A549 treated with DMSO at 1 μM for 4 hours (cell line): ENCODE data around the gene KPNA4. TPM values are rescaled to one million over a fixed set of nuclear protein-coding genes. Genes with fewer than 3 reads are reported as not detected.

Experiments used
- total RNA-seq: library from RNA; stranded (reverse); fragments of 200-300 nt; extraction: Qiagen RNA extraction; gene quantifications from 5 replicates; pipeline ENCODE4 v1.2.3, GENCODE V29; 2022; ENCODE audit warnings: low read depth

Gene KPNA4, protein sequence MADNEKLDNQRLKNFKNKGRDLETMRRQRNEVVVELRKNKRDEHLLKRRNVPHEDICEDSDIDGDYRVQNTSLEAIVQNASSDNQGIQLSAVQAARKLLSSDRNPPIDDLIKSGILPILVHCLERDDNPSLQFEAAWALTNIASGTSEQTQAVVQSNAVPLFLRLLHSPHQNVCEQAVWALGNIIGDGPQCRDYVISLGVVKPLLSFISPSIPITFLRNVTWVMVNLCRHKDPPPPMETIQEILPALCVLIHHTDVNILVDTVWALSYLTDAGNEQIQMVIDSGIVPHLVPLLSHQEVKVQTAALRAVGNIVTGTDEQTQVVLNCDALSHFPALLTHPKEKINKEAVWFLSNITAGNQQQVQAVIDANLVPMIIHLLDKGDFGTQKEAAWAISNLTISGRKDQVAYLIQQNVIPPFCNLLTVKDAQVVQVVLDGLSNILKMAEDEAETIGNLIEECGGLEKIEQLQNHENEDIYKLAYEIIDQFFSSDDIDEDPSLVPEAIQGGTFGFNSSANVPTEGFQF
- total RNA-seq = 27.5 to 39.4 TPM (median 35.1 TPM) in 5 replicates

DNA sequence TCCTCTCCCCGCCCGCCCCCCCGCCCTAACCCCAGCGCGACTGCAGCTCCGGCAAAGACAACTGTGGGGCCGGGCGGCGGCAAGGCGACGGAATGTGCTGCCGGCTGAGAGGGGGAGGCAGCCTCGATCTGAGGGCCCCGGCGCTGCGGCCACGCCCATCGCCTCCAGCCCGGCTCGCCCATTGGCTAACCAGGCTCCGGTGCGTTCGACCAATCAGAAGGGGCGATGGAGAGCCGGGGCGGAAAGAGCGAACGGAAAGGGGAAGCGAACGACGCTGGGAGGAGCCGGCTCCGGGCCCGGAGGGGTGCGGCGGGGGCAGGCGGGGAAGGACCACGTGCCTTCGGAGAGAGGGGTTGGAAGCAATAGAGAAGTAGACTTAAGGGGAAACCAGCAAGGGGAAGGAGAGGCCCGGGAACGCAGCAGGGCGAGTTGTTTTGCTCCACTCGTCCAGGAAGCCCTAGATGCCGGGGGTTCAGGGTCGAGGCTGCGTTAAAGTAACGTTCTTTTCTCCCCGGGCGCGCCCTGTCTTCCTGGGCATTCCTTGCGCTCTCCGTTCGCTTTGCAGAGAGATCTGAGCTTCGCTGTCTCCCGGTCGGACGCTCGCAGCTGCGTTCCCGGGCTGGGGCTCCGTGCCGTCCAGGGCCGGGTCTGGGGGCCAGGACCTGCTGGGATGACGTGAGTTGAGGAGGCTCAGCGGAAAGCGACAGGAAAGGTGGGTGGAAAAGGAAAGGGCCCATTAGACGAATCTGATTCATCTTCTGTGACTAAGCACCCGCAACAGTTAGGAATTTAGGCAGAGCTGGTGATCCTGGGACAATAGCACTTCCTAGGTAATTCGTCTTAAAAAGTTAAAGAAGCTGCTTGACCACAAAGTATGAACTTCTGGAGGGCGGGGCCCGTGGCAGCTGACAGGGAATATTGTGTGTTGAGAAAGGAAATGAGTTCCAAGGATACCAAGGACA, at the start of gene KPNA4:
Gene KPNA4, minus strand, starts transcription at position 130 of the 962 bp plus-strand sequence. CDS start 289 bp downstream, outside the sequence.

DNA sequence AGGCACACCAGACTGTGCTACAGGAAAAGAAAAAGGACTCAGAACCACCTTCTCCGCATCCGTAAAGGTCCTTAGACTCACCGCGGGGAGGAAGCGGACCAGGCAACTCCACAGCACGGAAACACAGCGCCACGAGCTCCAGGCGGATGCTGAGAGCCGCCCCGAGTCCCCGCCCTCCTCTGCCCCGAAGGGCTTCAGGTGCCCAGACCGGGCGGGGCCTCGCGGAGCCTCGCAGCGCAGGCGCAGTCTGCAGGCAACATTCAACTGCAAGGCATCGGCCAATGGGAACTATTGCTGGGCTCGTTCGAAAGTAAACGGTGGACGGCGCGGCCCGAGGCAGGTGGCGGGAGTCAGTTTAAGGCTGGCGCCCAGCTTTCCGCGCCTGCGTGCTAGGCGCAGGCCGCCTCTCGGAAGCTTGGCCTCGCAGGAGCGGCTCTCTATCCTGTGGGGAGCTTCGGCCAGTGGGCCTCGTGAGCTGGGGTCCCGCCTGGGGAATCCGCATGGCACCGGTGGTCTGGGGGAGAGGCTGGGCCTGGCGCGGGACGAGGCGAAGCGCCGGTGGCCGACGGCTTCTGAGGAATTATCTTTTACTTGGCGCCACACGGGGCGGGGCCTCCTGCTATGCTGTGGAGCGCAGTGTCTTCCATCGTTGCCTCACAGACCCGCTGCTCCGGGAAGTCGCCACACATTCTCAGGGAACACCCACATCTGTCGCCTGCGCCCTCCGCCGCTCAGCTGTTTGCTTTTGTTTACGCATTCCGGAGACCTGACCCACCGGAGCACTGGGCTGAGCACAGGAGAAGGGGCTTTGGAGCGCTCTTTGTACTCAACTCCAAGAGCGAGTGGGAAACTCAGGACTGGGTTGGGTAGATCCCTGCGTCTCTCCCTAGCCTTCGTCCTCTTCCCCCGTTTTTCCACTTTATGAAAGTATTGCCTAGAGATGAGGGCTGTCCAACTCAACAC, 115.5 kb downstream of the KPNA4 start, which contains the start of gene TRIM59:
Gene TRIM59, minus strand, starts transcription at position 151 of the 963 bp plus-strand sequence. CDS start 10,603 bp downstream, outside the sequence.

Other genes starting within 250 kb of the KPNA4 start
- gene IFT80, start 166.3 kb downstream of the KPNA4 start, total RNA-seq = 11.3 to 18.0 TPM (median 13.9 TPM) in 5 replicates
- 84.7 to 118 TPM (median 105 TPM) in 5 replicates for gene SMC4, start 165.9 kb downstream of the KPNA4 start, total RNA-seq
- gene TRIM59, start 115.8 kb downstream of the KPNA4 start, total RNA-seq = 8.9 to 13.9 TPM (median 12.4 TPM) in 5 replicates
- 0.97 to 1.5 TPM (median 1.3 TPM) in 5 replicates for gene ARL14, start 111.6 kb upstream of the KPNA4 start, total RNA-seq
- gene PPM1L, start 190.7 kb upstream of the KPNA4 start, total RNA-seq = 0.59 to 0.95 TPM (median 0.67 TPM) in 5 replicates